Mesendoderm (in vitro differentiated cells): Measurements from ENCODE around the gene ATG14.

Experiments used
- DNase-seq: peaks from one replicate; pipeline ENCODE4 v3.0.0; 2013
- H2AK5ac ChIP-seq: 2 replicates; pipeline ENCODE4 v1.6.1; 2013; ENCODE audit warnings: low read length, inconsistent platforms
- H2BK120ac ChIP-seq: 2 replicates; pipeline ENCODE4 v1.6.1; 2013; ENCODE audit warnings: low read depth, mild to moderate bottlenecking, low read length, moderate library complexity, mixed read lengths
- H2BK15ac ChIP-seq: replicated peaks from 2 replicates; pipeline ENCODE4 v1.6.1; 2013; ENCODE audit warnings: low read depth, mild to moderate bottlenecking, moderate library complexity
- H2BK5ac ChIP-seq: 2 replicates; pipeline ENCODE4 v1.6.1; 2013; ENCODE audit warnings: low read length, inconsistent platforms
- H3K18ac ChIP-seq: 2 replicates; pipeline ENCODE4 v1.6.1; 2013; ENCODE audit warnings: mild to moderate bottlenecking, low read length, mixed read lengths
- H3K23ac ChIP-seq: one replicate; pipeline ENCODE4 v1.6.1; 2013; ENCODE audit warnings: low read length
- H3K27ac ChIP-seq: 2 replicates; pipeline ENCODE4 v1.5.1; 2013; ENCODE audit warnings: low read depth, mild to moderate bottlenecking, inconsistent platforms, low read length, moderate library complexity
- H3K27me3 ChIP-seq: 2 replicates; pipeline ENCODE4 v1.6.1; 2013; ENCODE audit warnings: low read length, control low read depth, mild to moderate bottlenecking, inconsistent platforms; ENCODE audit not compliant: insufficient read depth, poor library complexity
- H3K36me3 ChIP-seq: 2 replicates; pipeline ENCODE4 v1.6.1; 2013; ENCODE audit warnings: low read length, inconsistent platforms; ENCODE audit not compliant: control insufficient read depth, insufficient read depth
- H3K4ac ChIP-seq: one replicate; pipeline ENCODE4 v1.6.1; 2013; ENCODE audit warnings: low read depth, mild to moderate bottlenecking, low read length, moderate library complexity
- H3K4me1 ChIP-seq: 2 replicates; pipeline ENCODE4 v1.6.1; 2013; ENCODE audit warnings: low read depth, low read length, inconsistent platforms; ENCODE audit not compliant: control insufficient read depth
- H3K4me2 ChIP-seq: 2 replicates; pipeline ENCODE4 v1.6.1; 2013; ENCODE audit warnings: low read length
- H3K4me3 ChIP-seq: 2 replicates; pipeline ENCODE4 v1.5.1; 2013; ENCODE audit warnings: mild to moderate bottlenecking, low read length
- H3K56ac ChIP-seq: one replicate; pipeline ENCODE4 v1.6.1; 2013; ENCODE audit warnings: low read length
- H3K79me1 ChIP-seq: 2 replicates; pipeline ENCODE4 v1.6.1; 2013; ENCODE audit warnings: low read length, inconsistent platforms
- H3K79me2 ChIP-seq: 2 replicates; pipeline ENCODE4 v1.6.1; 2013; ENCODE audit warnings: mild to moderate bottlenecking, low read length; ENCODE audit not compliant: control insufficient read depth, insufficient read depth
- H3K9ac ChIP-seq: 2 replicates; pipeline ENCODE4 v1.6.1; 2013; ENCODE audit warnings: low read length, inconsistent platforms
- H4K5ac ChIP-seq: one replicate; pipeline ENCODE4 v1.6.1; 2013; ENCODE audit warnings: low read length
- H4K8ac ChIP-seq: one replicate; pipeline ENCODE4 v1.6.1; 2013; ENCODE audit warnings: low read depth, mild to moderate bottlenecking, control low read depth, low read length, moderate library complexity
- WGBS: extraction: QIAGEN DNeasy Blood & Tissue Kit; methylation state at CpG from one replicate; pipeline ENCODE4 v1.1.7; 2013; ENCODE audit warnings: low lambda C conversion rate, missing lambda C conversion rate; ENCODE audit not compliant: insufficient coverage; ENCODE audit errors: extremely low coverage; 5-methylcytosine and 5-hydroxymethylcytosine counted together

ATG14 gene

GRCh38 chr14:55451950-55452349, 40.3 kb upstream of the ATG14 start:
- Histone ChIP-seq H3K79me1 (no peaks in the 10 kb centered on the region), H3K4me1 (no peaks in the 10 kb centered on the region), H2BK120ac (no peak overlapping the region), H3K4ac (no peak overlapping the region), H4K8ac (no peak overlapping the region), H3K9ac (no peak overlapping the region), H3K23ac (no peak overlapping the region), H2AK5ac (no peak overlapping the region), H3K56ac (no peak overlapping the region), H3K4me3 (no peak overlapping the region), H3K79me2 (no peaks in the 10 kb centered on the region), H2BK5ac (no peak overlapping the region), H3K27ac (no peak overlapping the region), H3K27me3 (no peaks in the 10 kb centered on the region), H3K4me2 (no peak overlapping the region), H3K18ac (no peak overlapping the region), H3K36me3 (no peaks in the 10 kb centered on the region), H4K5ac (no peak overlapping the region), H2BK15ac (no peak overlapping the region)
- no peak for DNase-seq
- no CpG with 5 or more reads among the region's 2 CpGs for WGBS

- Histone ChIP-seq H3K4me3 (no peak overlapping the region), H3K79me2 (no peaks in the 10 kb centered on the region), H3K56ac (no peak overlapping the region), H2BK120ac (no peak overlapping the region), H3K27ac (no peak overlapping the region), H3K4me1 (no peaks in the 10 kb centered on the region), H3K23ac (no peak overlapping the region), H4K8ac (no peak overlapping the region), H3K4ac (no peak overlapping the region), H4K5ac (no peak overlapping the region), H3K27me3 (no peaks in the 10 kb centered on the region), H3K4me2 (no peak overlapping the region), H2AK5ac (no peak overlapping the region), H3K9ac (no peak overlapping the region), H2BK15ac (no peak overlapping the region), H2BK5ac (no peak overlapping the region), H3K36me3 (no peaks in the 10 kb centered on the region), H3K18ac (no peak overlapping the region), H3K79me1 (no peaks in the 10 kb centered on the region)
- no peak for DNase-seq
- no CpG with 5 or more reads among the region's 4 CpGs for WGBS
Measured at GRCh38 chr14:55451398-55451797, 39.8 kb upstream of the ATG14 start.

- no peak overlapping the region for H4K5ac ChIP-seq
- no peak overlapping the region for H2AK5ac ChIP-seq
- no peak overlapping the region for H2BK15ac ChIP-seq
- H3K4ac ChIP-seq: no peak overlapping the region
- H3K79me2 ChIP-seq: no peaks in the 10 kb centered on the region
- no peak overlapping the region for H3K23ac ChIP-seq
- H3K56ac ChIP-seq: no peak overlapping the region
- H3K36me3 ChIP-seq: no peaks in the 10 kb centered on the region
- no peak overlapping the region for H3K9ac ChIP-seq
- H3K27me3 ChIP-seq: no peaks in the 10 kb centered on the region
- H3K4me1 ChIP-seq: no peaks in the 10 kb centered on the region
- no peak overlapping the region for H2BK120ac ChIP-seq
- H2BK5ac ChIP-seq: no peak overlapping the region
- H3K79me1 ChIP-seq: no peaks in the 10 kb centered on the region
- no peak overlapping the region for H4K8ac ChIP-seq
- no peak overlapping the region for H3K27ac ChIP-seq
- no peak overlapping the region for H3K18ac ChIP-seq
- H3K4me2 ChIP-seq: no peak overlapping the region
- no peak for DNase-seq
- H3K4me3 ChIP-seq: no peak overlapping the region
Measured at GRCh38 chr14:55450987-55451386, 39.4 kb upstream of the ATG14 start.

DNA sequence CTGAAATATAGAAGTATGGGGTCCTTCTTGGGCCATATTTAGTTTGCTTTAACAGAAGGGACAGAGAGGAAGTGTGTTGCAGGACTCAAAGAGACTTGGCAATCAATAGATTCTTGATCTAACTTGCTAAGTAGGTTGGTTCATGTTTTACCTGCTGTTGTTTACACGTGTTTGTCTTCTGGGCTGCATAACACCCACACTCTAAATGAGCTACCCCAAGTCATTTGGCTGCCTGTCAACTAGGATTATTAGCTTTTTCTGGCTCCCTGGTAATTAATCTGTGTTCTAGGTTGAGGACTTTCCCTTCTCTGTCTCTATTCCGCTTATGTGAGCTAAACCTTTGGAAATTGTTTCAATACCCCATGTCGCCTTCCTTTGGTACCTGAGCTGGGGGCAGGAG, 38.9 kb upstream of the ATG14 start:
- DNase-seq: no peak
- Histone ChIP-seq H2BK120ac (no peak overlapping the region), H3K9ac (no peak overlapping the region), H3K79me2 (no peaks in the 10 kb centered on the region), H4K5ac (no peak overlapping the region), H2BK15ac (no peak overlapping the region), H3K4me2 (no peak overlapping the region), H3K27ac (no peak overlapping the region), H3K56ac (no peak overlapping the region), H2AK5ac (no peak overlapping the region), H3K4me3 (no peak overlapping the region), H3K18ac (no peak overlapping the region), H3K27me3 (no peaks in the 10 kb centered on the region), H4K8ac (no peak overlapping the region), H3K4ac (no peak overlapping the region), H3K79me1 (no peaks in the 10 kb centered on the region), H3K23ac (no peak overlapping the region), H3K4me1 (no peaks in the 10 kb centered on the region), H3K36me3 (no peaks in the 10 kb centered on the region), H2BK5ac (no peak overlapping the region)
- no CpG with 5 or more reads among the region's 3 CpGs for WGBS

DNA sequence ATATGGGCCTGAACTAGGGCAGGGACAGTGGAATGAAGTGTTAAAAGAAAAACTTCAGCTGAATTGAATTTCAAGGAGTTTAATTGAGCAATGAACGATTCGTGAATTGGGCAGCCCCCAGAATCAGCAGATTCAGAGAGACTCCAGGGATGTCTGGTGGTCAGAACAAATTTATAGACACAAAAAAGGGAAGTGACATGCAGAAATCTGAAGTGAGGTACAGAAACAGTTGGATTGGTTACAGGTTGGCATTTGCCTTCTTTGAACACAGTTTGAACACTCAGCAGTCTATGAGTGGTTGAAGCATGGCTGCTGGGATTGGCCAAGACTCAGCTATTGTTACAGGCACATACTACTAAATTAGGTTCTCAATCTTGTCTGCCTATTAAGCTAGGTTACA, 38.5 kb upstream of the ATG14 start:
- Histone ChIP-seq H2BK5ac (no peak overlapping the region), H4K8ac (no peak overlapping the region), H4K5ac (no peak overlapping the region), H3K18ac (no peak overlapping the region), H3K9ac (no peak overlapping the region), H3K4me3 (no peak overlapping the region), H2BK120ac (no peak overlapping the region), H3K79me2 (no peaks in the 10 kb centered on the region), H3K4me1 (no peaks in the 10 kb centered on the region), H3K27ac (no peak overlapping the region), H2BK15ac (no peak overlapping the region), H2AK5ac (no peak overlapping the region), H3K4ac (no peak overlapping the region), H3K79me1 (no peaks in the 10 kb centered on the region), H3K23ac (no peak overlapping the region), H3K36me3 (no peaks in the 10 kb centered on the region), H3K4me2 (no peak overlapping the region), H3K56ac (no peak overlapping the region), H3K27me3 (no peaks in the 10 kb centered on the region)
- no CpG with 5 or more reads among the region's 2 CpGs for WGBS
- no peak for DNase-seq

DNA sequence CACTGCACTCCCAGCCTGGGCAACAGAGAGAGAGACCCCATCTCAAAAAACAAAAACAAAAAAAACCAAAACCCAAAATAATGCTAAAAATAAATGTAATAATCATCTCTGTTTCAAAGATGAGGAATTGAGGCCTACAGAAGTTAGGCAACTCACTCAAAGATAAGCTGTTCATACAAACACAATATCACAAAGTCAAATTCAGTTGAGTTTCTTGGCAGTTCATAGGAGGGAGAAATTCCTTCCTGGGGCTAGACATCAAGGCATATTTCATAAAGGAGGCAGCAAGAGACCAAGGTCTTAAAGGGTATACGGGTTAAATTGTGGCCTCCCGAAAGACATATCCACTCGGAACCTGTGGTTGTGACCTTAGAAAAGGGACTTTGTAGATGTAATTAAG, 37.5 kb upstream of the ATG14 start:
- Histone ChIP-seq H2BK120ac (no peak overlapping the region), H3K56ac (no peak overlapping the region), H3K27me3 (no peaks in the 10 kb centered on the region), H3K36me3 (no peaks in the 10 kb centered on the region), H3K4ac (no peak overlapping the region), H2BK5ac (no peak overlapping the region), H3K18ac (no peak overlapping the region), H3K27ac (no peak overlapping the region), H3K23ac (no peak overlapping the region), H3K79me2 (no peaks in the 10 kb centered on the region), H2AK5ac (no peak overlapping the region), H3K9ac (no peak overlapping the region), H3K4me3 (no peak overlapping the region), H4K8ac (no peak overlapping the region), H3K4me2 (no peak overlapping the region), H2BK15ac (no peak overlapping the region), H3K4me1 (no peaks in the 10 kb centered on the region), H4K5ac (no peak overlapping the region), H3K79me1 (no peaks in the 10 kb centered on the region)
- DNase-seq: no peak
- no CpG with 5 or more reads among the region's 3 CpGs for WGBS
